Activated B cell treated with CpG ODN at 0.5 μM for 24 hours (primary cell): ENCODE results near the gene OR5P2. TPM values are rescaled to one million over a fixed set of nuclear protein-coding genes. Genes with fewer than 3 reads are reported as not detected.
"Not testable (repeated sequence)": the region's sequence is repeated elsewhere in the genome, so short reads cannot be mapped to it uniquely, and the experiment has no call there.

Source experiments
- ATAC-seq: fragments of 200-7000 bp; cut with Tn5 transposase; one replicate; pipeline ENCODE4 v1.10.0; 2021; ENCODE audit warnings: low read depth, mild to moderate bottlenecking, moderate library complexity
- CTCF ChIA-PET: fragments of 350-600 bp; sonication (Branson Sonifier 250); formaldehyde crosslinking; loops from one replicate; lab custom pipeline; 2021; ENCODE audit warnings: antibody characterized with exemption; lab: Charles Lee
- POLR2A ChIA-PET: fragments of 350-600 bp; sonication (Branson Sonifier 250); formaldehyde crosslinking; loops from one replicate; lab custom pipeline; 2021; ENCODE audit warnings: antibody characterized with exemption; lab: Charles Lee
- DNase-seq: peaks from one replicate; pipeline ENCODE4 v3.0.0; 2022
- H3K27ac Mint-ChIP-seq: one replicate; pipeline ENCODE4 v1.8.0; 2020; ENCODE audit warnings: mixed read lengths
- H3K27me3 Mint-ChIP-seq: one replicate; pipeline ENCODE4 v1.8.0; 2021; ENCODE audit warnings: mixed read lengths
- H3K36me3 Mint-ChIP-seq: one replicate; pipeline ENCODE4 v1.8.0; 2021; ENCODE audit warnings: low read depth, mixed read lengths
- H3K4me1 Mint-ChIP-seq: one replicate; pipeline ENCODE4 v1.8.0; 2021; ENCODE audit warnings: mixed read lengths
- H3K4me3 Mint-ChIP-seq: one replicate; pipeline ENCODE4 v1.8.0; 2020; ENCODE audit warnings: mild to moderate bottlenecking, mixed read lengths
- H3K9me3 Mint-ChIP-seq: one replicate; pipeline ENCODE4 v1.8.0; 2020; ENCODE audit warnings: mixed read lengths
- CTCF ChIP-seq: fragments of 200-600 bp; IDR thresholded peaks from one replicate; pipeline ENCODE4 v1.8.0; 2022; ENCODE audit warnings: antibody characterized with exemption, mild to moderate bottlenecking
- intact Hi-C: fragments of 100-400 bp; cut with micrococcal nuclease; formaldehyde crosslinking; loops from one replicate; pipeline ENCODE4 v1.15.1; 2024
- total RNA-seq: library from RNA; stranded (reverse); gene quantifications from 2 replicates; pipeline ENCODE4 v1.2.3, GENCODE V29; 2022

The OR5P2 gene
- total RNA-seq, 1 donor from 2014 or later, result not detected

DNA sequence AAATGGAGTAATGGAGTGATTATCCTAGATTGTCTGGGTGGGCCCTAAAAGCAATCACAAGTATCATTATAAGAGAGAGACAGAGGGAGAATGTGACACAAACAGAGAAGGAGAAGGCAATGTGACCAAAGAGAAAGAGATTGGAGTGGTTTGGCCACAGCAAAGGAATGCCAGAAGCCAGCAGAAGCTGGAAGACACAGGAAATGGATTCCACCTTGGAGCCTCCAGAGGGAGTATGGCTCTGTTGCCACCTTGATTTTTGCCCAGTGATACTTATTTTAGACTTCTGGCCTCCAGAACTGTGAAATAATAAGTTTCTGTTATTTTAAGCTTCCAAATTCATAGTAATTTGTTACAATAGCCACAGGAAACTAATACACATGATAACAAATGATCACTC lies 36.8 kb upstream of the OR5P2 start:
- no peak for TF ChIP-seq CTCF
- H3K4me3 Mint-ChIP-seq, result no peak overlapping the region
- intact Hi-C loops, result no loop called here
- ChIA-PET CTCF (no interaction called here), POLR2A (no interaction called here)
- ATAC-seq, result no peak
- no peak overlapping the region for H3K27ac Mint-ChIP-seq
- H3K27me3 Mint-ChIP-seq, result peaks cover 3% of the 10 kb centered on the region
- no peaks in the 10 kb centered on the region for H3K4me1 Mint-ChIP-seq
- no peaks in the 10 kb centered on the region for H3K9me3 Mint-ChIP-seq
- DNase-seq, result no peak
- H3K36me3 Mint-ChIP-seq, result no peaks in the 10 kb centered on the region

- ATAC-seq, result no peak
- no peaks in the 10 kb centered on the region for H3K9me3 Mint-ChIP-seq
- H3K27me3 Mint-ChIP-seq, result no peaks in the 10 kb centered on the region
- H3K36me3 Mint-ChIP-seq, result no peaks in the 10 kb centered on the region
- no peak within 1 kb of the TSS for H3K27ac Mint-ChIP-seq
- CTCF ChIA-PET, result no interaction called here
- no peak for TF ChIP-seq CTCF
- intact Hi-C loops, result no loop called here
- H3K4me3 Mint-ChIP-seq, result no peak within 1 kb of the TSS
- H3K4me1 Mint-ChIP-seq, result no peaks in the 10 kb centered on the region
- POLR2A ChIA-PET, result no interaction called here
- DNase-seq, result no peak
These were observed 34.0 kb upstream of the OR5P2 start, which contains the start of gene OR5P3 for GRCh38 chr11:7830740-7831139. TSS of gene OR5P3 (minus strand) at chr11:7830840.

- POLR2A ChIA-PET, result no interaction called here
These were observed 29.6 kb upstream of the OR5P2 start for GRCh38 chr11:7826324-7826723.

DNA sequence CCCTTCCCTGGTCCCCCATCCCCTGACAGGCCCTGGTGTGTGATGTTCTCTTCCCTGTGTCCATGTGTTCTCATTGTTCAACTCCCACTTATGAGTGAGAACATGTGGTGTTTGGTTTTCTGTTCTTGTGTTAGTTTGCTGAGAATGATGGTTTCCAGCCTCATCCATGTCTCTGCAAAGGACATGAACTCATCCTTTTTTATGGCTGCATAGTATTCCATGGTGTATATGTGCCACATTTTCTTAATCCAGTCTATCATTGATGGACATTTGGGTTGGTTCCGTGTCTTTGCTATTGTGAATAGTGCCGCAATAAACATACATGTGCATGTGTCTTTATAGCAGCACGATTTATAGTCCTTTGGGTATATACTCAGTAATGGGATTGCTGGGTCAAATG lies 23.7 kb upstream of the OR5P2 start:
- intact Hi-C loops, H3K36me3 Mint-ChIP-seq: not testable (repeated sequence)

More at GRCh38 chr11:7826324-7826723, 29.6 kb upstream of the OR5P2 start:
- DNase-seq (no peak), ATAC-seq (no peak)
- Mint-ChIP-seq H3K27me3 (peaks cover 2% of the 10 kb centered on the region), H3K36me3 (no peaks in the 10 kb centered on the region), H3K9me3 (no peaks in the 10 kb centered on the region), H3K4me3 (no peak overlapping the region), H3K4me1 (no peaks in the 10 kb centered on the region), H3K27ac (no peak overlapping the region)
- intact Hi-C loops, result no loop called here
- TF ChIP-seq CTCF, result no peak
- CTCF ChIA-PET, result no interaction called here

DNA sequence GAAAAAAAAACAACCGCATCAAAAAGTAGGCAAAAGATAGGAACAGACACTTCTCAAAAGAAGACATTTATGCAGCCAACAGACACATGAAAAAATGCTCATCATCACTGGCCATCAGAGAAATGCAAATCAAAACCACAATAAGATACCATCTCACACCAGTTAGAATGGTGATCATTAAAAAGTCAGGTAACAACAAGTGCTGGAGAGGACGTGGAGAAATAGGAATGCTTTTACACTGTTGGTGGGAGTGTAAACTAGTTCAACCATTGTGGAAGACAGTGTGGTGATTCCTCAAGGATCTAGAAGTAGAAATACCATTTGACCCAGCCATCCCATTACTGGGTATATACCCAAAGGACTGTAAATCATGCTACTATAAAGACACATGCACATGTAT lies 18.2 kb upstream of the OR5P2 start:
- POLR2A ChIA-PET, H3K4me3 Mint-ChIP-seq, ATAC-seq, CTCF ChIA-PET, H3K4me1 Mint-ChIP-seq, DNase-seq, intact Hi-C loops, H3K27me3 Mint-ChIP-seq, H3K36me3 Mint-ChIP-seq, H3K27ac Mint-ChIP-seq: not testable (repeated sequence)
- peaks cover 14% of the 10 kb centered on the region for H3K9me3 Mint-ChIP-seq

More for the DNA sequence above, 23.7 kb upstream of the OR5P2 start:
- H3K9me3 Mint-ChIP-seq, H3K4me3 Mint-ChIP-seq, ATAC-seq, CTCF ChIA-PET, H3K27ac Mint-ChIP-seq, H3K27me3 Mint-ChIP-seq, POLR2A ChIA-PET, DNase-seq, H3K4me1 Mint-ChIP-seq: not testable (repeated sequence)

DNA sequence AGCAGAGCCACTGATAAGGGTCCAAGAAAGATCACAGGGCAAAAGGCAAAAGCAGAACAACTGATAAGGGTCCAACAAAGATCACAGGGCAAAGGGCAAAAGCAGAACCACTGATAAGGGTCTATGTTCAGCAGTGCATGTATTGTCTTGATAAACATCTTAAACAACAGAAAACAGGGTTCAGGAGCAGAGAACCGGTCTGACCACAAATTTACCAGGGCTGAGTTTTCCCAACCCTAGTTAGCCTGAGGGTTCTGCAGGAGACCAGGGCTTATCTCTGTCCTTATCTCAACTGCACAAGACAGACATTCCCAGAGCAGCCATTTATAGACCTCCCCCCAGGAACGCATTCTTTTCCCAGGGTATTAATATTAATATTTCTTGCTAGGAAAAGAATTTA lies 13.6 kb upstream of the OR5P2 start:
- not testable (repeated sequence) for ATAC-seq

DNA sequence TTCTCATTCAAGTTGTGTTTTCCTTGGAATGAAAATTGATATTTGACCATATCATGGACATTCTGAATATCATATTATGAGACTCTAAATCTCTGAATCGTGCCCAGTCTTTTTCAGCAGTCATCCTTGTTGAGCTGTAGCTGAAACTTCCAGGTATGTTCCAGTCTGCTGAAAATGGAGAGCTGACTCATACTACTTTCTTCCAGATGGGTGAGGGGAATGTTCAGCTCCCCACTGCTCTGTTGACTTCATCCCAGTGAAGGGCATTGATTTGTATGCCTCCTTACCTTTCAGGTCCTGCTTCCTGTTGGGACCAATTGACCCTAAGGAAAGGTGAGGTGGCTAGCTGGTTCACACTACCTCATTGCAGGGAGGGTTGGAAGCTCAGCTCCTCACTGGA lies 3.5 kb downstream of the OR5P2 start:
- H3K27me3 Mint-ChIP-seq, result peaks cover 7% of the 10 kb centered on the region

More for the DNA sequence above, 13.6 kb upstream of the OR5P2 start:
- POLR2A ChIA-PET, H3K36me3 Mint-ChIP-seq, H3K4me3 Mint-ChIP-seq, CTCF ChIA-PET, intact Hi-C loops, H3K27ac Mint-ChIP-seq, DNase-seq, H3K4me1 Mint-ChIP-seq, H3K27me3 Mint-ChIP-seq: not testable (repeated sequence)
- peaks cover 30% of the 10 kb centered on the region for H3K9me3 Mint-ChIP-seq

More for the DNA sequence above, 3.5 kb downstream of the OR5P2 start:
- CTCF ChIA-PET, result no interaction called here
- no peaks in the 10 kb centered on the region for H3K4me1 Mint-ChIP-seq
- TF ChIP-seq CTCF, result no peak
- no peak overlapping the region for H3K27ac Mint-ChIP-seq
- ATAC-seq (no peak), DNase-seq (no peak)
- H3K36me3 Mint-ChIP-seq, result no peaks in the 10 kb centered on the region
- intact Hi-C loops, result no loop called here
- POLR2A ChIA-PET, result no interaction called here
- peaks cover 7% of the 10 kb centered on the region for H3K9me3 Mint-ChIP-seq
- no peak overlapping the region for H3K4me3 Mint-ChIP-seq
